ENCODE data around the gene CNTRL. TPM values are rescaled to one million over a fixed set of nuclear protein-coding genes. Genes with fewer than 3 reads are reported as not detected.
A peak's percentile ranks its signal among the peaks of the same experiment; 100 is the strongest.
"Not testable (repeated sequence)": the region's sequence is repeated elsewhere in the genome, so short reads cannot be mapped to it uniquely, and the experiment has no call there.

Gene CNTRL, protein sequence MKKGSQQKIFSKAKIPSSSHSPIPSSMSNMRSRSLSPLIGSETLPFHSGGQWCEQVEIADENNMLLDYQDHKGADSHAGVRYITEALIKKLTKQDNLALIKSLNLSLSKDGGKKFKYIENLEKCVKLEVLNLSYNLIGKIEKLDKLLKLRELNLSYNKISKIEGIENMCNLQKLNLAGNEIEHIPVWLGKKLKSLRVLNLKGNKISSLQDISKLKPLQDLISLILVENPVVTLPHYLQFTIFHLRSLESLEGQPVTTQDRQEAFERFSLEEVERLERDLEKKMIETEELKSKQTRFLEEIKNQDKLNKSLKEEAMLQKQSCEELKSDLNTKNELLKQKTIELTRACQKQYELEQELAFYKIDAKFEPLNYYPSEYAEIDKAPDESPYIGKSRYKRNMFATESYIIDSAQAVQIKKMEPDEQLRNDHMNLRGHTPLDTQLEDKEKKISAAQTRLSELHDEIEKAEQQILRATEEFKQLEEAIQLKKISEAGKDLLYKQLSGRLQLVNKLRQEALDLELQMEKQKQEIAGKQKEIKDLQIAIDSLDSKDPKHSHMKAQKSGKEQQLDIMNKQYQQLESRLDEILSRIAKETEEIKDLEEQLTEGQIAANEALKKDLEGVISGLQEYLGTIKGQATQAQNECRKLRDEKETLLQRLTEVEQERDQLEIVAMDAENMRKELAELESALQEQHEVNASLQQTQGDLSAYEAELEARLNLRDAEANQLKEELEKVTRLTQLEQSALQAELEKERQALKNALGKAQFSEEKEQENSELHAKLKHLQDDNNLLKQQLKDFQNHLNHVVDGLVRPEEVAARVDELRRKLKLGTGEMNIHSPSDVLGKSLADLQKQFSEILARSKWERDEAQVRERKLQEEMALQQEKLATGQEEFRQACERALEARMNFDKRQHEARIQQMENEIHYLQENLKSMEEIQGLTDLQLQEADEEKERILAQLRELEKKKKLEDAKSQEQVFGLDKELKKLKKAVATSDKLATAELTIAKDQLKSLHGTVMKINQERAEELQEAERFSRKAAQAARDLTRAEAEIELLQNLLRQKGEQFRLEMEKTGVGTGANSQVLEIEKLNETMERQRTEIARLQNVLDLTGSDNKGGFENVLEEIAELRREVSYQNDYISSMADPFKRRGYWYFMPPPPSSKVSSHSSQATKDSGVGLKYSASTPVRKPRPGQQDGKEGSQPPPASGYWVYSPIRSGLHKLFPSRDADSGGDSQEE (N-terminal part only)
- total RNA-seq (2014; rRNA removed; shearing (Covaris generic)) = 7.9 and 8.6 TPM in 2 replicates

DNA sequence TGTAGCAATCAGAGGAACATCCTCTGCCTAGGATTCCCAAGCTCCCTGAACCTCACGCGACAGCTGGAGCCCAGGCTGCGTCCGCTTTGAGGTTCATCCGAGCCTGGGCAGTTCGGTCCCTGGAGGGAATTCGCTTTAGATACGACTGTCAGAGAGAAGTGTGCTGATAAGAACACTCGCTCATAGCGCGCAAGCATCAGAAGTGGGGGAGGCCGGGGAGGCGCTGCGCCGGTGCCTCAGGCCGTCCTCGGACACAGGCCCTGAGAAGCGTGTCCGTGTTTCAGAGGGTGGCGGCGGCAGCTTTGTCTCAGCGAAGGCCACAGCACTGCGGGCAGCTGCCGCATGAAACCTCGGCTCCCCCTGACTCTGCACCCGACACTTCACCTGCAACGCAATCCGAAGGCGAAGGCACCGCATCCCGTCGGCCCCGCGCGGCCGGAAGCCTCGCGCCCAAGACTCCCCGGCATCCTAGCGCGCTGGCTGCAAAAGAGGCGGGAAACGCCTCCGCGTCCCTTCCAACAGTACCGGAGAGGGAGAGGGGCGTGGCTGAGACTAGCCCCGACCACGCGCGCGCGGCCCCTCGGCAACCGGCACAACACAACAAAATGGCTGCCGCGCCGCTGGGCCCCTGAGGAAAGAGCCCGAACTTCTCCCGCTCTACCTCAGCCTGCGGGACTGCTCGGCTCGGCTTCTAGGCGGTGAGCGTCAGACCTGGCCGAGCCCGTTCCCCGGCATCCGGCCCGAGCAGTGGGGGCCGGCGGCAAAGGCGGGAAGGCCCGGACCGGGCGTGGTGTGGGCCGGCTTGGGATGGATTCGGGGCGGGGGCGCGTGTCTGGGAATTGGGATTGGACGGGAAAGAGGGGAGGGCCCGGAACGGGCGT, at the start of gene CNTRL:
TSS of gene CNTRL (plus strand) at position 586 of the 881 bp plus-strand sequence. CDS start 13,372 bp downstream, outside the sequence.
- peak; percentile 85 for DNase-seq (ENCODE audit: low spot score)

DNA sequence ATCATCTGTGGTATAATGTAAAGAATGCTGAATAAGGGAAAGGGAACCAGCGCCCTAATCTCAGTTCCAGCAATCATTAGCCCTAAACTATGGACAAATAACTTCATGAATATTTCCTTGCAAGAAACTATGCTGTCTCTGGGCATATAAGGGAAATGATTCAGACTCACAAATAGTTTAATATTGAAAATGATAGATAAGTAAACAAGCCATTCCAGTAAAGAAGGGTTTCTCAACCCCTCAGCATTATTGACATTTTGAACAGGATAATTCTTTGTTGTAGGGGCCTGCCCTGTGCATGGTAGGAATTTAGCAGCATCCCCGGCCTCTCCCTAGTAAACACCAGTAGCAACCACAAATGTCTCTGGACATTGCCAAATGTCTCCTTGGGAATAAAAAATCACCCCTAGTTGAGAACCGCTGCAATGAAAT, 48.5 kb upstream of the CNTRL start:
- DNase-seq (ENCODE audit: low spot score) = no peak

DNA sequence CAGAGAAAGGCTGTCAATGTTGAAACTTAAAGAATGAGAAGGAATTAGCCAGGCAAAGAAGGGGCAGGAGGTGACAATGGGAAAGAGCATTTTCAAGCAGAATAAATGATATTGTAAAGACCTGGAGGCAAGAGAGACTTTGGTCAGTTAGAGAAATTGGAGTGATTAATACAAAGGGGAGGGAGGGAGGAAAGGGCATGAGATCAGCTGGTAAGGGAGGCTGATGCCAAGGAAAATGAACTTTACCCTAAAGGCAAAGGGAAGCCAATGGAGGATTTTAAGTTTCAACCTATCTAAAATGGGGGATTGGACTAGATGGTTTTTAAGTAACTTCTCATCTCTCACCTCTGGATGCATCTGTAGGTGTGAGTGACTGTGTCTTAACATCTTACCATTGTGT, 48.0 kb upstream of the CNTRL start:
- DNase-seq (ENCODE audit: low spot score) = no peak

DNA sequence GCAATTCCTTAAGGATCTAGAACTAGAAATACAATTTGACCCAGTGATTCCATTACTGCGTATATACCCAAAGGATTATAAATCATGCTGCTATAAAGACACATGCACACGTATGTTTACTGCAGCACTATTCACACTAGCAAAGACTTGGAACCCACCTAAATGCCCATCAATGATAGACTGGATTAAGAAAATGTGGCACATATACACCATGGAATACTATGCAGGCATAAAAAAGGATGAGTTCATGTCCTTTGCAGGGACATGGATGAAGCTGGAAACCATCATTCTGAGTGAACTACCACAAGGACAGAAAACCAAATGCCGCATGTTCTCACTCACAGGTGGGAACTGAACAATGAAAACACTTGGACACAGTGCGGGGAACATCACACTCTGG, 46.5 kb upstream of the CNTRL start:
- not testable (repeated sequence) for DNase-seq (ENCODE audit: low spot score)

DNA sequence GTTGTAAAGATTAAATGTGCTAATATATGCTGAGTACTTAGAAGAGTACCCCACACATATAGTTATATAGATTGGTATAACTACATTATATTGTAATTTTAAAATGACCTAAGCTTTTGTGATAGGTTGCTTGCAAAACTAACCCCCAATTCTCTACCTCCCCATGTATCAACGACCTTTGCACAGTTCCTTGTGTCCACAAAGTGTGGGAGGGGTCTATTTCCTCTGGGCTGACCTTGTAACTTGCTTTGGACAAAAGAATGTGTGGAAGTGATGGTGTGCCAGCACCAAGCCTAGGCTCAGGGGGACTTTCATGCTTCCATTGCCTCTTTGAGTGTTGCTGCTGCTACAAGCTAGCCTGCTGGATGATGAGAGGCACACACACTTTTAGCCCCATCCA, 45.3 kb upstream of the CNTRL start:
- DNase-seq (ENCODE audit: low spot score) = no peak

DNA sequence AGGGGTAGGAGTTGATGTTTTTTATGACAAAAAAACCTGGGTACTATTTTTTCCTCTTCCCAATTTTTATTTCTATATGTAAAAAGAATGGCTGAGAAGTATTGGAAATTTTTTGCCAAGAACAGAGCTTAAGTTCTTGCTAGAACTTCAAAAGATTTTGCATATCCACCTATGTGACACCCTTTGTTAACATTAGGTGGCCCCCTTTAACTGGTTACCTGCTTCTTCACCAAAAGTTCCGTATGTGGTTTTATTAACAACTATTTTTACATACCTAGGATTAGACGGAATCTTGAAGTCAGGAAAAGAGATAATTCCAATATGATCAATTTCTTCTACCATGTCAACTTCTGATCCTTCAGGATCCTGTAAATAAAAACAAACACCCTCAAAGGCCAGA, 40.2 kb upstream of the CNTRL start:
- DNase-seq (ENCODE audit: low spot score) = no peak

DNA sequence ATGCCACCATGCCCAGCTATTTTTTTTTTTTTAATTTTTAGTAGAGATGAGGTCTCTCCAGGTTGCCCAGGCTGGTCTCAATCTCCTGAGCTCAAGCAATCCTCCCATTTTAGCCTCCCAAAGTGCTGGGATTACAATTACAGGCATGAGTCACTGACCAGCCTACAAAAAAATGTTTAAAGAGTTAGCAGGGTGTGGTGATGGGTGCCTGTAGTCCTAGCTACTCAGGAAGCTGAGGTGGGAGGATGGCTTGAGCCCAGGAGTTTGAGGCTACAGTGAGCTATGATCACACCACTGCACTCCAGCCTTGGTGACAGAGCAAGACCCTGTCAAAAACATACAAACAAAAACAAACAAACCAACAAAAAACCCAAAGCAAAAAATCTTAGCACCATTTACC, 39.0 kb upstream of the CNTRL start:
- DNase-seq (ENCODE audit: low spot score) = peak; percentile 20

DNA sequence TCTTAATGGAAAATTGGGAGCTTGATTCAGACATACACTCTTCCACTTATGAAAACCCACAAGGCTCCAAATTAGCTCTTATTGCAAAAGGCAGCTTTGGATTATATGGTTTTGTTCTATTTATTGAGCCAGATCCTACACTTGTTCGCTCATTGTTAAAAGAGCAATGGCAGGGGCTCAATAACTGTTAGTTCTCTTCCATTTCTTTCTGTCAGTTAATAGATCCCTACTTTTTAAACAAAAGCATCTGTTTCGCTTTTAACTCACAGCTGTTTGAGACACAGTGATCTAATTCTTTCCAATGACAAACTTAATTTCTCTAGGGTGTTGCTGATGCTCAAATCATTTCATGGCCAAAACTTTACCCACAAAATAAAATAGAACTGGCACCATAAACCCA, 36.4 kb upstream of the CNTRL start:
- no peak for DNase-seq (ENCODE audit: low spot score)

DNA sequence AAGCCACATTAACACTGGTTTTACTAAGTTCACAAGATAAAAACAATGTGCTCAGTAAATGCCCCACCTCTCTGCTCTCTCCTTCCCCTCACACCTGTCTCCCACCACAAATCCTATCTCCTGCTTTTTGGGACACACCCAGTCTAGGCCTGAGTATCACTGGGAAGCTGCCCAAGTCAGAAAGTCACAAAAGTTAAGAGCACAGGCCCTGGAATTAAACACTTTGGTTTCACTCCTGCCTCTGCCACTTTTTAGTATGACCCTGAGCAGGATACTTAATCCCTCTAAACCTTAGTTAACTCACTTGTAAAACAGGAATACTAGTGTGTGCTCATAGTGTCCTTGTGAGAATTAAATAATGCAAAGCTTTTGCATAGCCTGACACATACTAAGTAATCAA, 36.0 kb upstream of the CNTRL start:
- DNase-seq (ENCODE audit: low spot score) = no peak

DNA sequence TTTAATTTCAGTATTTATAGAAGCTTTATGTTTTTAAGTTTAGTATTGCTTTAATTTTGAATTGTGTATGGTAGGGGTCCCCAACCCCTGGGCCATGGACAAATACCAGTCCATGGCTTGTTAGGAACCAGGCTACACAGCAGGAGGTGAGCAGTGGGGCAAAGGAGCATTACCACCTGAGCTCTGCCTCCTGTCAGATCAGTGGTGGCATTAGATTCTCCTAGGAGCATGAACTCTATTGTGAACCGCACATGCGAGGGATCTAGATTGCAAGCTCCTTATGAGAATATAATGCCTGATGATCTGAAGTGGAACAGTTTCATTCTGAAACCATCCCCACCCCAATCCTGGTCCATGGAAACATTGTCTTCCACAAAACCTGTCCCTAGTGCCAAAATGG, 26.6 kb upstream of the CNTRL start:
- DNase-seq (ENCODE audit: low spot score) = no peak

DNA sequence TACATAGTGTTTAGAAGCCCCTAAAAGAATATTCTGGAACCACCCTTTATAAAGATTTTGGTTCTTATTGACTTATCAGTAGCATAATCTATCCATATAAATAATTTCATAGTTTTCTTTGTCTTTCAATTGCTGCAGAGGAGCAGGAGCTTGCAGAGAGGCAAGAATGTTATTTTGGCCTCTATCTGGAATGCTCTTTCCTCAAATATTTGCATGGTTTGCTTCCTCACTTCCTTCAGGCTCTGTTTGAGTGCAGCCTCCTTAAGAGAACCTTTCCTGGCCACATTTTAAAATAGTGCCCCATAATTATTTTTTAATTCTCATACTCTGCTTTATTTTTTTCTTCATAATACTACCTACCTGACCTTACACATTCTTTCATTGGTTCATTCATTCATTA, 26.1 kb upstream of the CNTRL start:
- no peak for DNase-seq (ENCODE audit: low spot score)

DNA sequence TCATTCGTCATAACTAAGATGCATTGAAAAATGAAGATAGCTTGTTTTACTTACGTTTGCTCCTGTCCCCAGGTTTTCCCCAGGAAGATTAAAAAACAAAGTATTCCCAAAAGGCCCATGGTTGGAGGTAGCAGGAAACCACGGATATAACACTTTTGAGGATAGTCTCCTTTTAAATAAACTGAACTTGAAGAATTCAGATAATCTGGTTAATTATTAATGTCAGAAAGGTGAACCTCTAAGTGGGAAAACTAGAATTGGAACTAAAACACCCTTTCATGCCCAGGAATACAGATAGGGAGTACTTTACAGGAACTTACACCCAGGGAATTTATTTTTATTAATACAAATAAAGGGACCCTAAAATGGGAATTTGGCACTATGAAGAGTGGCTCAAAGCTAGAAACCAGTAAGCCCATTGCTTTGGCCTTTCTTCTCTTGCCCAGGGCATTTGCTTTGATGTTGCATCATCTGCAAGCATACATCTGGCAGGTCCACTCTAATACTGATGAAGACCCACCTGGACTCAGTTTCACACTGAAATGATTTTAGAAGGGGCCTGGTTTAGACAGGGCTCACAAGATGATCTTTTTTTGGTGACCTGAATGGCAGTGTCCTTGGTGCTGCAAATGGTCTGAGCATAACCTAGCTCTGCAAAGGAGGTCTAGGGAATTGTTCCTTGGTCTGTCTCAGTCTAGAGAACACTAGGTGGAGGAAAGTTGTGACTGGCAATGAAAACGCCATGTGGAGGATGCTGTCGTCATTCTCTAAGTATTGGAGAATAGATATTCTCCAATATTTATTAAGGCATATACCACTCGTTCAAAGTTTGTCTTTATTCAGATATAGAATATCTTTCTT, 24.4 kb upstream of the CNTRL start, which contains the start of gene C5:
TSS of gene C5 (minus strand) at position 148 of the 861 bp plus-strand sequence. CDS start at position 119, 29 bp downstream.
- DNase-seq (ENCODE audit: low spot score) = no peak

DNA sequence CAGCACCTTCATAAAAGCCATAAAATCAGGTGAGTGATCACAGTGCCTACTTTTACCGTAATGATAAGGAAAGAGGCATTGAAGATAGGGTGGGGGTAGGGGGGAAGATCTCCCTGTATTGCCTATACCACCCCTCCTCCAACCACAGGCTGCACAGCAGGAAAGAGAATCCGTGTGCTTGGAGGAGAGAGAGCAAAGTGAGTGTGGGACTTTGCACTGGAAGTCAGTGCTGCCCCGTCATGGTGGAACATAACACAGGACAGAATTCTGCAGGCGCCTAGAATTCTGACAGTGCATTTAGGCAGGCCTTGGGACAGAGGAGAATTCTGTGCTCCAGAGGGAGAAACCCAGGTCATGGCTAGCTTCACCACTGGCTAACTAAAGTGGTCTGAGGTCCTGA, 21.2 kb upstream of the CNTRL start:
- no peak for DNase-seq (ENCODE audit: low spot score)

DNA sequence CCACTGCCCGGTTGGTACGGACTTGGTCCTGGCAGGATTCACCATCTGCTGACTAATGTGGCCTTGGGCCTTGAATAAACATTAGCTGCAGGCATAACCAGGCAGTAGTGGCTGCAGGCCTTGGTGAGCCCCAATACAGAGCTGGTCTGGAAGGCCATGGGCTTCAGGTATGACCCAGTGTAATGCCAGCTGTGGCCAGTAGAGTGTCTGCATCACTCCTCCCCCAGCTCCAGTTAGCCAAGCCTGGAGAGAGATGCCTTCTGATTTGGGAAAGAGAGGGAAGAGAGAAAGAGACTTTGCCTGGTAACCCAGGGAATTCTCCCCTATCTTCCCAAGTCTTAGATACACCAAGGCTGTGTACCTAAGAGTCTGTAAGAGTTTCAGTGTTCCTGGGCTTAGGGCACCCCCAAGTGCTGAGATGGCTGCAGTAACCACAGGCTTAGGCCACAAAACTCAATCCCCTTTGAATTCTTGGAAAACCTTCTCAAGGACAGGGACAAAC, 19.1 kb upstream of the CNTRL start:
- DNase-seq (ENCODE audit: low spot score) = no peak

DNA sequence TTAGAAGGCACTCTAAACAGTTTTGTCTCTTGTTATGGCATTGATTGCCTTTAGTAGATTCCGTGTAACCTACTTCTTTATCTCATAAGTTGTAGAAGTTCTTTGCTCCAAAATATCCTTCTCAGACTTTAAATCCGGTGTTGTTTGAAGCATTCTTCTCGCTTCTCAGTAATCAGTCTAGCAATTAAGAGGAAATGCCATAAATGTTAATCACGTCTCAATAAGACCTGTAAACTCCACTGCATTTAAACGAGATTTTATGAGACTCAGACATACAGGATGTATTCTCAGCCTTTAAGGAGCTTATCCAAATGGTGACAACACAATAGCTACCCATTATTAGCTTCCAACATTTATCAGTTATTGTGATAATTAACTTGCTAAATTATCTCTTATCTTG, 16.9 kb upstream of the CNTRL start:
- DNase-seq (ENCODE audit: low spot score) = no peak

DNA sequence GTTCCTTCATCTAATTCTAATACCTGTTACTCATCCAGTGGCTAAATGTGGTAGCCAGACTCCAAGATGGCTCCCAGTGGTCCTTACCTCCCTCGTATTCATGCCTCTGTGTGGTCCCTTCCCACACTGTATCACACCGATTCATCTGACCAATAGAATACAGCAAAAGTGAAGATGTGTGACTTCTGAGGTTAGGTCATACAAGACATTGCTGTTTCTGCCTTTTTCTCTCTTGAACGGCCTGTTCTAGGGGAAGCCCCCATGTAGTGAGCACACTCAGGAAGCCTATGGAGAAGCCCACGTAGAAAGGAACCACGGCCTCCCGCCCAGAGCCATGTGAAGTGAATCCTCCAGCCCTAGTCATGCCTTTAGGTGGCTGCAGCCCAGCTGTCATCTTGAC, 15.2 kb upstream of the CNTRL start:
- DNase-seq (ENCODE audit: low spot score) = no peak

DNA sequence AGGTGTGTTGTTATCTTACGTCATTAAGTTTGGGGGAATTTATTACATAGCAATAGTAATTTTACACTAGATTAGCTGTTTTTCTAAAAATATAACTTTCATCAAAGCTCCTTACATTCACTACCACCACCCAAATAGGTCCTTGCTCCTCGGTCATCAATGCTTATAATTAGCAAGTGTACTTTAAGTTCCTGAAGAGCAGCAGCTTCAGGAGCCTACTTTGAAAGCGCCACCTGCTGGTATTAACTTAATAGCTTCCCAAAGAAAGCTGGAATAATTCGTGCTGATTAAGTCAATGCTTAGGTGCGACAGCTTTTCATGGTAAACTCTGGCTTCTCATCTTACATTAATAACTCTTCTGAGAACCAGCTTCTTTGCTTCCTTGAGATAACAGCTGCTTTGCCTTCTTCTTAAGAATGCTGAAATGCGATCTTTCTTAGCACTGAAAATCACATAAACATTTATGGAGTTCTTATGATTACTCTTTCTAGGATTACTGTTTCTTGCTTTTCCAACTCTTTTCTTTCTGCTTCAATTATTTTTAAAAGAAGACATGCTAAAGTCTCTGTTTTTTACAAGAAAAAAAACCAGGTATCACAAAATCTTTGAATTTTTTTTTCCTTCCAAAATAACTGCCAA, 14.6 kb upstream of the CNTRL start:
- peak; percentile 27 for DNase-seq (ENCODE audit: low spot score)

DNA sequence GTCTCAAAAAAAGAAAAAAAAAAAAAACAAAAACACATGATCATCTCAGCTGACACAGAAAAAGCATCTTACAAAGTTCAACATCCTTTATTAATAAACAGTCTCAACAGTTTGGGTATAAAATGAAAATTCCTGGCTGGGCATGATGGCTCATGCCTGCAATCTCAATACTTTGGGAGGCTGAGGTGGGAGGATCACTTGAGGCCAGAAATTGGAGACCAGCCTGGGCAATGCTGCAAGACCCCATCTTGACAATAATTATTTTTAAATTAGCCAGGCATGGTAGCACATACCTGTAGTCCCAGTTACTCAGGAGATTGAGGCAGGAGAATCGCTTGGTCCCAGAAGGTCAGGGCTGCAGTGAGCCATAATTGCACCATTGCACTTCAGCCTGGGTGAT, 7.9 kb upstream of the CNTRL start:
- DNase-seq (ENCODE audit: low spot score) = no peak

DNA sequence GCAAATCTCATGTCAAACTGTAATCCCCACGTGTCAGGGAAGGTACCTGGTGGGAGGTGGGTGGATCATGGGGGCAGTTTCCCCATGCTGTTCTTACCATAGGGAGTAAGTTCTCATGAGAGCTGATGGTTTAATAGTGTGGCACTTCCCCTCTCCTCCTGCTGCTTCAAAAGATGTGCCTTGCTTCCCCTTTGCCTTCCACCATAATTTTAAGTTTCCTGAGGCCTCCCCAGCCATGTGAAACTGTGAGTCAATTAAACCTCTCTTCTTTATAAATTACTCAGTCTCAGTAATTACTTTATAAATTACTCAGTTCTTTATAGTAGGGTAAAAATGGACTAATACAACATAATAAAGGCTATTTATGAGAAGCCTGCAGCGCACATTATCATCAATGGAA, 7.1 kb upstream of the CNTRL start:
- DNase-seq (ENCODE audit: low spot score) = no peak

Data from H4 (cell line).